NCI-H345 treated with DMSO at 0.1 percent for 48 hours (cell line): ENCODE data around the gene RSAD2.
A peak's percentile ranks its signal among the peaks of the same experiment; 100 is the strongest.

Source experiments
- DNase-seq: peaks from one replicate; lab custom pipeline; 2025; ENCODE audit not compliant: unreplicated experiment; lab: John Stamatoyannopoulos, UW

RSAD2 gene

GRCh38 chr2:6864231-6864754 lies 13.3 kb upstream of the RSAD2 start:
- no peak for DNase-seq

GRCh38 chr2:6864923-6865345 lies 12.6 kb upstream of the RSAD2 start:
- no peak for DNase-seq

DNA sequence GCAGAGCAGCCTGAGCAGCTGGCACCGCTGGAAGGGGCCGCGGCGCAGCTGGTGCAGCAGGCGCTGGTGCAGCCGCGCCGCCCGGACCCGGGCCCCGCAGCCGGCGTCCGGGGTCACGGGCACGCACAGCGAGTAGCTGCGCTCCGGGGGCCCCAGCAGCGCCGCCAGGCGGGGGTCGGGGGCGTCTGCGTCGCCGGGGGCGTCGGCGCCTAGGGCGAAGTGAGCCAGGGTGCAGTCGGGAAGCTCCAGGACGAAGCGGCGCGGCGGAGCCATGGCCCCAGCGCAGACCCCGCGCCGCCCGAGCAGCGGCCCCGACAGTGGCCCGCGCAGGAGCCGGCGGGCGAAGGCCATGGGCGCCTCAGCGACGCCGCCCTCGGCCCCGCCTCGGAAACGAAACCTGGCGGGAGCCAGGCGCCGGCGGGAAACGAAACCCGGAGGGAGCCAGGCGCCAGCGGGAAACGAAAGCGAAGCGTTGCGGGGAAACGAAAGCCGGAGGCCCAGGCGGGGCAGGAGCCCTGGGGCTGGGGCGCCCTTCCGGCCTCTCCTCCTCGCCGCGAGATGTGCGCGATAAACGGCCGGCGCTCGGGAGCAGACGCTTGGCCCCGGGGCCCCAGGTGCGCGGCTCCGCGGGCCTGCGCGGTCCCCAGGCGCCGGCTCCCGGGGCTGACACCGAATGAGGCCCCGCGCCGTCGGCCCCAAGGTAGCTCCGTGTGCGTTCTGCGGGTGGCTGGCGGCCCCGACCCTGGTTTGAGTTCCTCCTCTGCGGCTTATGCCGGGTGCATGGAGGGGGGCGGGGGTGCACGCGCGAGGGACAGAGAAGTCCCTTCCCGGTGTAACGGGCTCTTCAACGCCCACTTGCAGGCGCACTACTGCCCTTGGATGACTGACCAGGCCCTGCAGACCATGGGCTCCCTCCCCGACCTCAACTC lies 12.0 kb upstream of the RSAD2 start, which contains the start of gene CMPK2:
CMPK2 (minus strand) TSS at position 562 of the 929 bp plus-strand sequence; CDS start at position 351, 211 bp downstream.
- DNase-seq: peak; percentile 59

GRCh38 chr2:6866275-6866671 lies 11.3 kb upstream of the RSAD2 start:
- DNase-seq: peak; percentile 87

- no peak for DNase-seq
These were observed 10.6 kb upstream of the RSAD2 start for GRCh38 chr2:6866982-6867381.

GRCh38 chr2:6872394-6872793 lies 5.2 kb upstream of the RSAD2 start:
- no peak for DNase-seq

- DNase-seq: no peak
These were observed 3.5 kb upstream of the RSAD2 start for GRCh38 chr2:6874032-6874431.

GRCh38 chr2:6876309-6876708 lies 1.3 kb upstream of the RSAD2 start:
- no peak for DNase-seq

- DNase-seq: no peak
These were observed 972 bp downstream of the RSAD2 start for GRCh38 chr2:6878549-6878948.

- no peak for DNase-seq
These were observed 1.4 kb downstream of the RSAD2 start for GRCh38 chr2:6879011-6879410.

- no peak for DNase-seq
These were observed 2.7 kb downstream of the RSAD2 start for GRCh38 chr2:6880200-6880733.

DNA sequence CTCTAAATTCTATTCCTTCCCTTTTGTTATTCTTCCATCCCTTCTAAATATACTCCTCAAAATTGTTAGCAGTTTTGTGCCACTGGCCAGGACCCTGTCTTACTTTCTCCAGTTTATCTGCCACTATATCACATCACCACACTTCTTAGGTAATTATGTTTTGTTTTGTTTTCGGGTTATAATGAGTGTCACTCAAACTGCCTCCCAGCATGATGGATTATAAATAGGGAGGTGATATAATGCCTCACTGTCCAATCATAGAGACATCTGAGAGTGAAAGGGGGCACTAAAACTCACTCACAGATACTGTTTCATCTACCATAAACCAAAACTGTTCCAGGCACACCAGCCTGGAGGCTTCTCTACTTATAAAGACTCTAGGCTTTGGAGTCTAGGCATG lies 3.5 kb downstream of the RSAD2 start:
- no peak for DNase-seq

DNA sequence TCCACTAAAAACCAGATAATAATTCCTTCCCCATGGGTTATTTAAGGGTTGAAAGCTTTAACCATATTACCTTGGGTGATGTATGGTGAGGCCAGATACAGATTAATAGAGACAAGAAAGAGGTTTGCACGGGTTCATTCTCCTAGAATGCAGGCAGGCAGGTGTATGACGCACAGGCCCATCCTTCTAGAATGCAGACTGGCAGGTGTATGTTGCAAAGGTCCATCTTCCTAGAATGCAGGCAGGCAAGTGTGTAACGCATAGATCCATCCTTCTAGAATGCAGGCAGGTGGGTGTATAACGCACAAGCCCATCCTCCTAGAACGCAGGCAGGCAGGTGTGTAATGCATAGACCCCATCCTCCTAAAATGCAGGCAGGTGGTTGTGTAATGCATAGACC lies 3.9 kb downstream of the RSAD2 start:
- DNase-seq: no peak

- DNase-seq: no peak
These were observed 6.0 kb downstream of the RSAD2 start for GRCh38 chr2:6883448-6884122.

DNA sequence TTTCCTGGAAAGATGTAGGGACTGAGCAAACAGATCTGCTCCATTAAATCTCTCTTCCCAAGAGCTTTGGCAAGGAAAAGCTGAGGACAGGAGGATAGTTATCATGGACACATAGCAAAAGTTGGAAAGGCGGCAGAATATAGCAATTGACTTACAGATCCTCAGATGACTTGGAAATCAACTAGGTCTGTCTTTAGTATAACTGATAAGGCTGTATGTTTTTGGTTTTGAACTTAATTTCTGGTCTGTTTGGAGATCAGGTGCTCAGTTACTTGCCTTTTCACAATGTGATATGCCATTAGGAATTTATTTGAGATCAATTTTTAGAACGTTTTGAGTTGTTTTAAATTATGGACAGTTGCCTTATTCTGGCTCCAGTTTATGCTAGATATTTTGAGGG lies 8.0 kb downstream of the RSAD2 start:
- DNase-seq: no peak

DNA sequence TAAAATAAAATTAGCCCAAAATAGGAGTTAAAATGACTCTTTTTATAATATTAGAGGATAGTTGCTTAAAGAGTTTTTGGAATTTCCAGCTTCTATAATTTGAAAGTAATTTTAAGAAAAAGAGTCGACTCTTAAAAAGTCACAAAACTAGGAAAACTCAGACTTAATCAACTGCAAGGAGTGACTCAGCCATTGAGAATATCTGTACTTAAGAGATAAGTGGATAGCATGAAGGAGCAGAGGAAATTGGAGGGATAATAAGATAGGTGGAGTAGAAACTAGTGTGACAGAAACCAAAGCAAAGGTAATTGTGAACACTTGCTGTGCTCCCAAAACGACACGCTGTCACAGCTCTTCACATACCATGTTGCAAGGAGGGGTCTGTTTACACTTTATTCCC lies 8.4 kb downstream of the RSAD2 start:
- no peak for DNase-seq

DNA sequence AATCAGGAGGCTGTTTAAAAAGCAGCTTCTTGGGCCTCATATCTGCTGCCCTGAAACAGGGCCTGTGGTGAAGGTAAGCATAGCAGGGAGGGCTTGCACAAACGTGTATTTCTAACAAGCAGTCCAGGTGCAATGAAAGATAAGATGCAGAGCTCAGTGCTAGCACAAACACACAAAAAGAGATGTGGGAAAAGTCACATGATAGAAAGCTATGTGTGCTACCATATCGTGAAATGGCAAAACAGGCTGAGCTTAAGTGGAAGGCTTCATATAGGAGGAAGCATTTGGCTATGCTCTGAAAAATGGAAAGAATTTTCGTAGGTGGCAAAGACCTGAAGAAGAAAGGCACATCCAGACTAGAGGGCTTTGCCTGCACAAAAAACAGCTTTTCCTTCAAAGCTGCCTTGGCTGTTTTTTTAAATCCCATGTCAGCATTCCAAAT lies 10.2 kb downstream of the RSAD2 start:
- no peak for DNase-seq

- DNase-seq: no peak
These were observed 11.1 kb downstream of the RSAD2 start for GRCh38 chr2:6888724-6889123.

DNA sequence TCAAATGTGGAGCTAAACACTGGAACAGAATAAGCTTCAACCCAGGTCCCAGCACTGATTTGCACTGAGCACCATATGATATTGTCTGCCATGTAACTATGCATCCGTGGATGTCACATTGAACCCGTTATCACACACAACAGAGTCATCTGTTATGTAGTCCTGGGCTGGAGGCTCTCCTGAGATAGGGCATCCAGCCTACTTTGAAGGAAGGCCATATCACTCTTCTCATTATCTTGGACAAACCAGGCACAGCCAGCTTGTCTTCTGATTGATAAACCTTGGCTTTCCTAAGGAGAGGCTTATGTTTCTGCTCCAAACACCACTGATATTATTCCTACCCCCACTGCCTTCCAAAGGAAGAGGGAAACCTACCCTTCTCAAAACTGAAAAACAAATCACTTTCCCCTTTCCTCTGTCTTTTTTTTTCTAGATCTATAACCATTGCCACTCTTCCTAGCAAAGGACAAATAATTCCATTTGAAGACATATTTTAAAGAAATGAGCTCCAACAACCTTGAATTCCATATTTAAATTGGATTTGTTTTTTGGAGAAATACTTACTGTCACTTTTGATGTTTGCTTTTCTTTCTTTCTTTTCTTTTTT lies 16.4 kb downstream of the RSAD2 start:
- DNase-seq: no peak

GRCh38 chr2:6896930-6897759 lies 19.6 kb downstream of the RSAD2 start:
- peak; percentile 30 for DNase-seq
